HG02870 (cell line): ENCODE measurements around the gene CDC42.

Source experiments
- ATAC-seq: cut with Tn5 transposase; IDR thresholded peaks from one replicate; pipeline ENCODE4 v1.9.1; 2021; ENCODE audit warnings: mild to moderate bottlenecking, moderate library complexity; ENCODE audit not compliant: unreplicated experiment

Gene CDC42

DNA sequence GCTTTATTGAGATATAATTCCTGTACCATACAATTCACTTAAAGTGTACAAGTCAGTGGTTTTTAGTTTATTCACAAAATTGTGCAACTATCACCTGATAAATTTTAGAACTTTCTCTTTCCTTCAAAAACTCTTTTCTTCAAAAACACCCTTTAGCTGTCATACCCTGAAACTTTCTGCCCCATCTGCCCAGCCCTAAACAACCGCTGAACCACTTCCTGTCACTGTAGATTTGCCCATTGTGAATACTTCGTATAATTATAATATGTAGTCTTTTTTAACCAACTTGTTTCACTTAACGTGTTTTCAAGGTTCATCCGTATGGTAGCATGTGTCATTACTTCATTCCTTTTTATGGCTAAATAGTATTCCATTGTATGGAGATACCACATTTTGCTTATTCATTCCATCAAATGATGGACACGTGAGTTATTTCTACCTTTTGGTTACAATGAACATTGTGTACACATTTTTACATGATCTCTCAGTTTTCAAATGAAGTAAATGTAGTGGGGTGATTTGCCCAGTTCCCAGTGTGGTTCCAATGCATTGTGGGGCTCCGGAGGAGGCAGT lies 52.4 kb downstream of the CDC42 start:
- ATAC-seq: no peak

DNA sequence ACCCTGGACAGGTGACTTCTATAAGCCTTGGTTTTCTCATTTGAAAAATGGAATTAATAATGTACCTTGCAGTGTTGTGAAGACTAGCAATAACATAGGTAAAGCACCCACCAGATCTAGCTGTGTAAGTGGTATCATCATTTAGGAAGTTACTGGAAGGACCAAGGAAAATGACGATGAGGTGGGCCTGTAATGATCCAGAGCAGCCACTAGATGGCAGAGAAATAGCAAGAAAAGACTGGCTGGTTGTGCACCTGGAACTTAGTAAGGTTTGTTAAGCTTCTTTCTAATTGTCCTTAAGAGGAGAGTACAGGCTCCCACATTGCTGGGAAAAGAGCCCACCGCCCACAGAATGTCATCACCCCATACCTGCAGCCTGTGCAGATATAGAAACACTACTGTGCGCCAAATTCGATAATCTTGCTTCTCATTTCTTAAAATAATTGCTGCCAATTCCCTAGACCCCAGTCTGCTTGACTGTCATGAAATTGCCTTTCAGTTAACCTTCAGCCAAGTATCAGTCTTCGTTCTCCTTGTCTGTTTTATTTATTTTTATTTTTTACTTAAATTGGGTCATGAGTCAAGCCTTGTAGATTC lies 53.2 kb downstream of the CDC42 start:
- no peak for ATAC-seq

DNA sequence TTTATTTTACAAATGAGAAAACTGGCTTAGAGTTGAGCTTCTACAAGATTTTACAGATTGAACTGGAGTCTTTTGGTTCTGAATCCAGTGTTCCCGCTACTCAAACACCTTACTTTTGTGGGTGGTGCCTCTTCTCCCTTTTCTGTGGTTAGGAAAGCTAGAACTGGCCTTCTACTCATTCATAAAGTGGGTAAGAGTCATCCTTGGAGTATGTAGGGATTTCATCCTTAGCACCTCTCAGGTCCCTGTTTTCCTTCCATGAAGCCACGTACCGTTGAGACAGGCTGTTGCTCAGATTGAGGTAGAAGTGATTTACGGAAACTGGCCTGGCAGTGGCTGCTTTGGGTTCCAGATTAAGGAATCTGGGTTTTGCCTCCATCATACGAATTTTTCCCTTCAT lies 54.6 kb downstream of the CDC42 start:
- no peak for ATAC-seq

DNA sequence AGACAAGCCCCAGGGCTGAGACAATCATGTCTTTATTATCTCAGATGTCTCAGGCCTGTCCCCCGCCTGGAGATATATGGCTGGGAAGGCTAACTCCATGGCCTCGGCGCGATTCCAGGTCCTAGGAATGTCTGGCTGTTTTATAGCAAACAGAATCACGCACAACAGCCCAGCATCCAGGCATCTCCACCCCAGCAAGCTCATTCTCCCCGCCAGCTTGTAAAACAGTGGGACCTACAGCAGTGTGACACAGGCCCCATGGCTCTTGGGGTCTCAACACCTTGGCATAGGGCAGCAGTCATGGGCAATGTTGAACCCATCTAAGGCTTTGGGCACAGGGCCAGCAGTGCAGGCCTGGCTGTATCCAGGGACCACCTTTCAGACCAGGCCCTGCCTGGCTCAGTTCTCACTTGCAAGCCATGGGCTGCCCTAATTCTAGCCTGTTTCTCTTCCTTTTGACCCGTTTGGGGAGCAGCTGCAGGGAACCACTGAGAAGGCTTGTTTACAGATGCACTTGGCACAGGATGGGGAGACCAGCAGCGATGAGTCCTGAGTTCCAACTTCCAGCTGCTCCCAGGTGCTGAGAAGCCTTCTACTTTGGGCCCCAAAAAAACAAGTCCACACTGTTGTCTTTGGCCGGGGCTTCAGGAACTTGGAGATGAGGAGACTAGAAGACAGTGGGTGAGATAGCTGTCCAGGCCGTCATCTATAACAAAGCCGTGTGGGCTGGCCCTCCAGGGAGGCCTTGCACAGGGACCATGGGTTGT lies 56.0 kb downstream of the CDC42 start:
- no peak for ATAC-seq

DNA sequence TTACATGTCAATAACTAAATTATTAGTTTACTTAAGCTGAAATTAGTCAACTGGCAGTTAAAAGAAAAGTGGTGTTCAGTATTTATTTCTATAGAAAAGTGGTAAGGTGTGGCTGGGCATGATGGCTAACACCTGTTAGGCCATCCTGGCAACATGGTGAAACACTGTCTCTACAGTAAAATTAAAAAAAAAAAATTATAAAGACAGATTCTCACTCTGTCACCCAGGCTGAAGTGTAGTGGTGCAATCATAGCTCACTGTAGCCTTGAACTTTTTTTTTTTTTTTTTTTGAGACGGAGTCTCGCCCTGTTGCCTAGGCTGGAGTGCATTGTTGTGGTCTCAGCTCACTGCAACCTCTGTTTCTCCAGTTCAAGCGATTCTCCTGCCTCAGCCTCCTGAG lies 57.5 kb downstream of the CDC42 start:
- ATAC-seq: no peak

DNA sequence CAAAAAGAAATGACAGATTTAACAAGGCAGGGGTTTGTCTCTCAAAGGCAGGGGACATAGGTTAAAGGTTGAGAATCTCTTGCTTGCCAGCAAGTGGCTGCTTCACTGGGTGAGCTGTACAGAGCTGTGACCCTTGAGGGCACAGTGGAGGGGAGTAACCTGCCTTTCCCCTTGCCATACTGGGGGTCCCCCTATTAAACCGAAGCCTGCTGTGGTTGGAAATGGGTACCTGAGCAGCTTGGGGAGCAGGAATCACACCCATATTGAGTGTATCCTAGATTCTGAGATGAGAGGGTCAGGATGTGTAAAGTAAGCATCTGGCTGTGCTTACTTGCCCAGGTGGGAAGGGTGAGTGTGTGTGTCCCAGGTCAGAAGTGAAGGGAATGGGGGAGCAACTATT lies 58.6 kb downstream of the CDC42 start:
- no peak for ATAC-seq

DNA sequence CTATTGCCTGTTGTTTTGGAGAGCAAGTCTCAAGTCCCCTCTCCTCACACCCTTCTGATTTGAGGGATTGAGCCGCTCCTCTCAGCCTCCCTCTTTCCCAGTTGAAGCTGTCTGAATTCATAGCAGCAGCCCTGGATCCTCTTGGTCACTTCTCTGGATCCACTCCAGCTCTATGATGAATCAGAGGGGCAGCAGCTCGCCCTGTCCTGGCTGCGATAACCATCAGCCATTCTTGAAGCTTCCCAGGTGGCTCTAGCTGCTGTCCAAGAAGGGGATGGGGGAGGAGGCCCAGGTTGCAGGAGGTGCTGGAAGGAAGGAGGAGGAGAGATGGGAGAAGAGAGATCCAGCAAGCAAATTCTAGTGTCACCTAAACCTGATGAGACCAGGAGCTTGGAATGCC lies 59.1 kb downstream of the CDC42 start:
- no peak for ATAC-seq

DNA sequence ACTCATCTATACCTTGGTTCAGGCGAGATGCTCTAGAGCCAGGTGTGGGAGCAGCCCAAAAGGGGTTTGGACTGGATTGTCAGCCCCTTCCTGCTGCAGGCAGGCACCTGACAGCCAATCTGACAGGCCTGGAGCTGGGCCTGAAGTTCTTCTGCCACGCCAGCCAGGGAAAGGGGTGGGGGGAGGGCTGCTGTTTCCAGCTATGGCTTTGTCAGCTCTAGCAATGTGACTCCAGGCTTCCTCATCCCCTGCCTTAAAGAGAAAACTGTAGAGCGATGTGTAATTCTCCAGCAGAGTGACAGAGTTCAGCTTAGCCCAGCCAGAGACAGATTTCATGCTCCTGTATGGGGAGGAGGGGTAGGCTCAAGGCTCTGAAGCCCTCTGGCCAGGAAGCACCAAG lies 60.0 kb downstream of the CDC42 start:
- no peak for ATAC-seq

DNA sequence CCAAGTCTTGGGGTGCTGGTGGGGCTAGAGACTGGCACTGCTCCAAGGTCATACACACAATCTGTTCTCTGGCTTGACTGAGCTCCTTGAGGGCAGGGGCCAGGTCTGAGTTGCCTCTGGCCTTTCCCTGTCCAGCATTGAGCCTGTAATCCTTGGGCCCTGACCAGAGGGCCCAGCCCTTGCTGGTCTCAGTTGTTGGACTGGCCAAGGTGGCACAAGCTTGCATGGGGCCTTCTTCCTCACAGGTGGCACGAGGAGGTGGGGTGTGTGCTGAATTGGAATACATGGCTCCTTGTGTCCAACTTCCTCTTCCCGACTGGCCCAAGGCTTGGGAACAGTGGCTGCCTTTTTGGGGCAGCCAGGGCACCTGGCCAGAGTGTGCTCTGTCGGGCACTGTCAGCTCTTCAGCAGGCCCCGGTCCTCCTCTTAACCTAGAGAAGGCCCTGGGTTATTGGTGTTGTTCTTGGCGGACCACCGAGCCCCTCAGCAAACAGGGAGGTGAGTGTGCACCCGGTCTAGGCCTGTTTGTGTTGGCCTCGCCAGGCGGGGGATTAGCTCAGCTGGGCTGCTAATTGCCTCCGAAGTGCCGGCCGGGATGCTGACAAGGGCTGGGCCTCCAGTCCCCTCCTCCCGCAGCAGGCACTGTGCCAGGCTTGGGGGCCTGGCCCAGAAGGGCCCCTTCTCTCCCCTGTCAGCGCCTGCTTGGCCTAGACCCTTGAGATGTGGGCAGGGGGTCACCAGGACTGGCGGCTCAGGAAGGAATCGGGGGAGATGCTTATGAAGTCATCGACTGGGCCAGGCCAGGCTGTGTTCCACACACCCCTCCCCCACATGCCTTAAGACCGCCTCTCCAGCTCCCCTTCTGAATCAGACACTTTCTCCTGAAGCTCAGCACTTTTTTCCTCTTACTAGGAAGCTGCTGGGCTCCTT lies 61.8 kb downstream of the CDC42 start:
- no peak for ATAC-seq

DNA sequence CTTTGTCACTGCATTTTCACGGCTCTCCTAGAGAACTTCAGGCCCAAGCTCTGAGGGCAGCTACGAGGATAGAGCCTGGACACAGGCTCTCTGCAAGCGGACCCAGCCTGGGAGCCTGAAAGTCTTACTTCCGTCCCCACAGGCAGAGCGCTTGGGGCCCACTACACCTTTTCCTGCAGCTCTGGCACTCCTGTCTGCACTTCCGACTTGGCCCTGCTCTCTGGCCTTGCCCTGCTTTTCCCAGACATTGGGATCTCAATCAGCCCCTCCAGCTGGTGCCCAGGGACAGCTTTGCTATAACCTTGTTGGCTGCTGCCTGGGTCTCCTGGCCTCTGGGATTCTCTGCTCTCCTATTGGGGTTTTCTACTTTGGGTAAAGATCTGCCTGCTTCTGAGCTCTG lies 62.8 kb downstream of the CDC42 start:
- ATAC-seq: no peak

DNA sequence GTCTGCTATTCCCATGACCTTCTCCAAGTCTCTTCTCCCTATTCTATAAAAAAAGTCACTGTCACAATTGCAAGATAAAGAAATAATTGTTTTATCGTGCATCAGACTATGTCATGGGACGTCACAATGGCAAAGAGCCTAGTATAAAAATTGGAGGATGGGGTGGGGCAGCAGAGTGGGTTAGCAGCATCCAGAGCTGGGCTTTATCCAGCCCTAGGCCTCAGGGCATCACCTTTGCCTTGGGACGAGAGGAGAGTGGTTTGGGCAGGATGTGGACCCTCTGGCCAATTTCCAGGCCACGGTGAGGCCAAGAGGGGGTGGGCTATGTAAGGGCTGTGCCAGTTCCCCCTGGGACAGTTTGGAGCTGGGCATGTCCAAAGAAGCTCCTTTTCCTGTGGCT lies 64.7 kb downstream of the CDC42 start:
- ATAC-seq: no peak

DNA sequence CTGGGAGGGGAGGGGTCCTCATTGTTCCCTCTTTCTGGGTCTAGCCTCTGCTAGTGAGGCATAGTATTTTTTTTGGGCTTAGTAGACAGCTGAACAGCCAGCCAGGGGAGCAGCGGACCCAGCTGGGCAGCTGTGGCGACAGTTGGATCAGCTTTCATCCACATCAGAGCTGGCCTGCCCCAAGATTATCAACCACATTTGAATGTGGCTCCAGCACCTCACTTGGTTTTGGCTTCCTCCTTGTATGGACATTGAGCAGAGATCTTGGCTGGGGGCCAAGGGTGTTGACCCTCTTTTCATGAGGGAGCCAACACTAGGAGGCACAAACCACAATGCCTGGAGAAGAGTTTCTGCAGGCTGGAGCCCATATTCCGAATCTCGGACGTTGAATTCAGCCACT lies 65.3 kb downstream of the CDC42 start:
- ATAC-seq: no peak

DNA sequence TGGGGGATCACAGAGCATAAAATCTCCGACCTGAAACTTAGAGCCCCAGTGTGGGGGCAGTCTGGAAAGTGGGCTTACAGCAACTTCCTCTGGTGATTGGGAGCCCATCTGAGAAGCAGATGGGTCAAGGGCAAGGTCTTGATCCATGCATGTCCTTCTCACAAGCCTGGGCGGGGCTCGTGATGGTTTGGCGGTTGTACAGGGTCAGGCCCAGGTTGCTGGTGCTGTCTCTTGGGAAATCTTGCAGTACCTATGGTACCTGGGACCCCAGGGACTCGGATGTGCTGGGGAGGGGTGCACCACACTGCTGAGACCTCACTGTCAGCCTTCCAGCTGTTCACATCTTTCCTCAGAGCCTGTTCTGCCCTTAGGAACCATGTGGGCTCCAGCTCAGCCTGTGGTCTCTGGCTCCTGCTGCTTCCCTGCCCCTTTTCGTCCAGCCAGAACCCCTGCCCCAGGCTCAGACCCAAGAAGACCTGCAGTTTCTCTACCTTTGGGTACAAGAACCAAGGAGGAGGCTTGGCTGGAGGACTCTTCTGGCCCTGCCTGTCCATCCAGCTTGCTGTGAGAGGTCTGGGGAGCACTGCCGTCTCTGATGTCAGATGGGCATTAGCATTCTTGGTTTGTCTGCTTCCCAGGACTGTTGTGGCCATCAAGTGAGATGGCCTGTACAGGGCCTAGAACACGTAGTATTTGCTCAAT lies 65.9 kb downstream of the CDC42 start:
- ATAC-seq: no peak

DNA sequence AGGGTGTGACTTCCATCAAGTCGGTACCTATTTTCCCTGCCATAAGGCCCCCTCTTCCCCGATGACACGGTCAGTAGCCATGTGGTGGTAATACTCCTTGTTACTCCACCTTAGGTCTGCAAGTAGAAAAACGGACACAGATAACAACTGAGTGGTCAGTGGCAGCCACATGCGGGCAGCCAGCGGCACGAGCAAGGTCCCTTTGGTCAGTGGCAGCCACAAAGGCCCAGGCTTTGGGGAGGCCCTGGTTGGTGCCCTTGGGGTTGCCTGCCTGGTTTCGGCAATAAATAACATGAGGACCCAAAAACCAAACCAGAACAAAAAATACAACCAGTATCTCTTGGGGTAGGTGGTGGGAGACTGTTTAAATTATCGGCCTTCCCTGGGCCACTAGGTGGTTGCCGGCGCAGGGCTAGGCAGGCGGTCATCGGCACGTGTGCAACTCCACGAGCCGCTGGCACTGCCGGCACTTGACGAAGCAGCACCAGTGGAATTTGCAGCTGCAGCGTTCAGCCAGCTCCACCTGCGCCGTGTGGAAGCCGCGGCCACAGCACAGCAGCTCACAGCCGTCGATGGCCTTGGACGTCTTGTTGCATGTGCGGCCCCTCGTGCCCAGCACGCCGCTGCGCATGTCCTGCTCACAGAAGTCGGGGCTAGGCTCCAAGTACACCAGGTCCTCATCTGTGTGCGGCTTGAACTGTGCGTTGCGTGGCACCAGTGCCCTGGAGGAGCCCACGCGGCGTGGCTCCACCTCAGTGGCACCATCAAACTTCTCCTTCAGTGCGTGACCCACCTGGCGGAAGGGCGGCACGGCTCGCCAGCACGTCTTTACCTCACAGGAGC lies 67.3 kb downstream of the CDC42 start:
- ATAC-seq: no peak

DNA sequence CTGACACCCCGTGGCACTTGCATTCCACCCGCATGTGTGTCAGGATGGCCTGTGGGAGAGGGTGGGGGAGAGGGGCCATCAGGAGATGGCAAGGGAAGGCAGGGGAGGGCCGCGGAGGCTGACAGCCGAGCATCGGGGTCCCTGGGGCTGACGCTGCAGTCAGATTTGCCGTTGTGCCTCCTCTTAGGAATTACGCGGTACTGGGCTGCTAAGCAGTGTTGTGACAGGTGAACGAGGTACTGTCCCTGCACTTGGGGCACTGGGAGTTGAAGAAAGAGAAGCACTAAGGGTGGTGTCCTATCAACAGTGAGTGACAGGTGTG lies 67.9 kb downstream of the CDC42 start:
- ATAC-seq: no peak

DNA sequence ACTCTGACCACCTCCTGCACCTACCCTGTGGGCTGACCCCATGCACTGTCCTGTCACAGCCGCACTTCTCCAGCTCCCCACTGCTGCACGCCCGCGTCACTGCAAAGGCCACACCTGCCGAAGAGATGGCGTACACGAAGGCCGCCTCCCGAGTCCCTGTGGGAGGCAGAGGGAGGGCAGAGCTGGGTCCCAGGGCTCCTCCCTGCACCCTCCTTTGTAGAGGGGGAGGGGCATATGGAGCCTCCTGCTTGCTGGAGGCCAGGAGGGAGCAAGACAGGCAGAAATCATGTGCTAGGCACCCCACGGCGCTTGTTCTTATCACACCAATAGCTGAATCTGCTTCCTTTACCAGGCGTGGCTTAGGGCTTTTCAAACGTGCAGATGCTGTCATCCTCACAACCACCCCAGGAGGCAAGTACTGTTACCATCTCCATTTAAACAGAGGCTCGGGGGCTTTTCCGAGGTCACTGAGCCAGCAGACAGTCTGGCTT lies 69.0 kb downstream of the CDC42 start:
- ATAC-seq: no peak

DNA sequence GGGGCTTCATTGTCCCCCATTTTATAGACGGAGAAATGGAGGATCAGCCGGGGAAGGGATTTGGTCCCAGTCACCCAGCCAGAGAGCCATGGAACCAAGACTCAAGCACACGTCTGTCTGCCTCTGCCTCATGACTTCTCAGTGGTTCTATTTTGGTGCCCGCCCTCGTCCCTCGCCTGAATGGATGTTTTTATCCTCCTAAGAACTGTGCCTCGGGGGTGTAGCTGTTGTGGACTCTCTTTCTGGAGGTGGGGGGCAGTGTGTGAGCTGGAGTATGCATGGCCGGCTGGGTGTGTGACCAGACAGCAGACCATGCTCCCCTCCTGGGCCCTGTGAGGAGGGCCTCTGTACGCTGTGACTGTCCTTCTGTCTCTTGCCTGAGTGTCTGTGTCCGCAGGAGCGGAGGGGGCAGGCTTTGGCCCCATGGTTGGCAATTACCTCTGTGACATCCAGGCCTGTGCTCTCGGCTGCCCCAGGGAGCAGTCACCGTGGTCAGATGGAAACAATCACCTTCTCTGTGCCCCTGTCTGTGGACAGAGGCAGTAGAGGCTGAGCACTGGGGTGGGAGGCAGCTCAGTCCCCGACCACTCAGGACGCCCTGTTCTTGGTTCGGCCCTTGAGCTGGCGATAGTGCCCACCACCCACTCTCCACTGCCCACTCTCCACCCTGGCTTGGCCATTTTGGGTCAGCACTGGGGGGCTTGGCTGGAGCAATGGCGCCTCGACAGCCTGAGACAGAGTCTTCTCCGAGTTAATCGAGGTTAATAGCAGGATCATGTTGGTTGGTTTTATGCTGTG lies 70.0 kb downstream of the CDC42 start:
- no peak for ATAC-seq

DNA sequence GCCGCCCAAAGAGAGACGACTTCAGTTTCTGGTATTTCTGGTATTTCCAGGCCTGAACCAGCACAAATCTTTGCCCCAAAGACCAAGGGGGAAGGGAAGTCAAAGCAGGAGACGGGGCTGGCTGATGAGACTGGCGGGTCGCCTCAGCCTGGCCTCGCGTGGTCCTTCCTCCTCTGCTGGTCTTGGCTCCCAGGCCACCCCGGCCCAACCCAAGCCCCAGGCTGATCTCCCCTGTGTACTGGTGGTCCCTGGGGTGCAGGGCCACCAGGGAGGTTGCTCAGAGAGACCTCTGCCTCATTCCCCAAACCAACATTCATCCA lies 70.5 kb downstream of the CDC42 start:
- no peak for ATAC-seq

DNA sequence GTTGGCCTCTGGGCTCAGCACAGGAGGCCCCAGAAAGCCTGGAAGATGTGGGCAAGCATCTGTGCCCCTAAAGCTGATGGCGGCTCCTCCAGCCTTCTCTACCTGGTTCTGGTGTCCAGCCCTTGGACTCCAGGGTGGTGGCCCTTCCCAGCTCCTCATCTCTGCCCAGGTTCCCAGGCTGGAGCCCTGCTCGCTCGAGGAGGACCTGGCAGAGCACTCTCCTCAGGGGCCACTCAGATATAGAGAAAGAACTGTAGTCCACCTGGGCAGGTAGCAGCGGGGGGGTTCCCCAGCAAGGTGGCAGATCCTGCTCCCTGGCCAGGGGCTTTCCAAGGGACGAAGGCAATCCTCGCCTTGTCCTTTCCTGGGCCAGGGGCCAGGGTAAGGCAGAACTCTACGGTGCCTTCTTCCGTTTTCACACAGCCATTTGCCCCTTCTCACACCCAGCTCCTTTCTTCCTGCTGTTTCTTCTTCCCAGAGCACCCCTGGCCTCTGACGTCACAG lies 71.4 kb downstream of the CDC42 start:
- ATAC-seq: no peak
